ENCODE results near the gene WDPCP. TPM values are rescaled to one million over a fixed set of nuclear protein-coding genes. Genes with fewer than 3 reads are reported as not detected.
"Not testable (repeated sequence)": the region's sequence is repeated elsewhere in the genome, so short reads cannot be mapped to it uniquely, and the experiment has no call there.

The WDPCP gene
- total and polyA plus RNA-seq, 5 donors from 2014 or later = 2.9 to 9.4 (median 3.9) TPM

GRCh38 chr2:63484481-63484880 lies 103.8 kb downstream of the WDPCP start:
- Mint-ChIP-seq H3K36me3 (peaks cover 28% of the 10 kb centered on the region), H3K4me3 (no peak overlapping the region), H3K9me3 (no peaks in the 10 kb centered on the region), H3K27ac (no peak overlapping the region), H3K4me1 (peaks cover 0 to 3% (median 0%) of the 10 kb centered on the region in 4 donors), H3K27me3 (no peaks in the 10 kb centered on the region)
- no peak overlapping the region for H3K4me3 ChIP-seq (ENCODE audit: low read depth, low read length)
- no peaks in the 10 kb centered on the region for H3K9me3 ChIP-seq (ENCODE audit: control insufficient read depth in 2 of 2, low read length in 2 of 2)
- H3K27ac ChIP-seq (ENCODE audit: insufficient read depth, low read length, poor library complexity, severe bottlenecking) = no peak overlapping the region
- ATAC-seq (ENCODE audit: low read depth in 2 of 2) = no peak
- H3K36me3 ChIP-seq (ENCODE audit: control insufficient read depth, insufficient read depth, low read length) = no peaks in the 10 kb centered on the region
- DNase-seq = no peak
- no peaks in the 10 kb centered on the region for H3K4me1 ChIP-seq (ENCODE audit: control insufficient read depth, insufficient read depth, low read length, poor library complexity, severe bottlenecking)
- H3K27me3 ChIP-seq (ENCODE audit: control insufficient read depth, insufficient read depth, low read length) = no peaks in the 10 kb centered on the region

GRCh38 chr2:63477686-63478085 lies 110.6 kb downstream of the WDPCP start:
- H3K4me3 ChIP-seq (ENCODE audit: low read depth, low read length) = no peak overlapping the region
- no peaks in the 10 kb centered on the region for H3K4me1 ChIP-seq (ENCODE audit: control insufficient read depth, insufficient read depth, low read length, poor library complexity, severe bottlenecking)
- H3K36me3 Mint-ChIP-seq = peaks cover 30% of the 10 kb centered on the region
- no peak for DNase-seq
- peaks cover 0 to 8% (median 0%) of the 10 kb centered on the region in 7 donors for H3K9me3 Mint-ChIP-seq
- no peak overlapping the region for H3K27ac Mint-ChIP-seq
- ATAC-seq (ENCODE audit: low read depth in 2 of 2) = no peak
- no peaks in the 10 kb centered on the region for H3K27me3 ChIP-seq (ENCODE audit: control insufficient read depth, insufficient read depth, low read length)
- no peak overlapping the region for H3K4me3 Mint-ChIP-seq
- no peaks in the 10 kb centered on the region for H3K36me3 ChIP-seq (ENCODE audit: control insufficient read depth, insufficient read depth, low read length)
- H3K27ac ChIP-seq (ENCODE audit: insufficient read depth, low read length, poor library complexity, severe bottlenecking) = no peak overlapping the region
- peaks cover 0 to 5% (median 0%) of the 10 kb centered on the region in 4 donors for H3K4me1 Mint-ChIP-seq
- no peaks in the 10 kb centered on the region for H3K27me3 Mint-ChIP-seq
- no peaks in the 10 kb centered on the region for H3K9me3 ChIP-seq (ENCODE audit: control insufficient read depth in 2 of 2, low read length in 2 of 2)

- H3K4me3 Mint-ChIP-seq; H3K4me3 ChIP-seq (ENCODE audit: low read depth, low read length); H3K9me3 ChIP-seq (ENCODE audit: control insufficient read depth in 2 of 2, low read length in 2 of 2); ATAC-seq (ENCODE audit: low read depth in 2 of 2); H3K27me3 ChIP-seq (ENCODE audit: control insufficient read depth, insufficient read depth, low read length); H3K27me3 Mint-ChIP-seq; H3K27ac ChIP-seq (ENCODE audit: insufficient read depth, low read length, poor library complexity, severe bottlenecking); H3K27ac Mint-ChIP-seq; DNase-seq; H3K4me1 Mint-ChIP-seq; H3K36me3 ChIP-seq (ENCODE audit: control insufficient read depth, insufficient read depth, low read length); H3K4me1 ChIP-seq (ENCODE audit: control insufficient read depth, insufficient read depth, low read length, poor library complexity, severe bottlenecking): not testable (repeated sequence)
- peaks cover 2 to 15% (median 4%) of the 10 kb centered on the region in 7 donors for H3K9me3 Mint-ChIP-seq
- peaks cover 18% of the 10 kb centered on the region for H3K36me3 Mint-ChIP-seq
Measured at GRCh38 chr2:63469313-63469712, 119.0 kb downstream of the WDPCP start.

GRCh38 chr2:63465633-63466032 lies 122.6 kb downstream of the WDPCP start:
- DNase-seq (no peak), ATAC-seq (ENCODE audit: low read depth in 2 of 2) (no peak)
- H3K4me1 ChIP-seq (ENCODE audit: control insufficient read depth, insufficient read depth, low read length, poor library complexity, severe bottlenecking) = no peaks in the 10 kb centered on the region
- H3K27ac ChIP-seq (ENCODE audit: insufficient read depth, low read length, poor library complexity, severe bottlenecking) = no peak overlapping the region
- H3K9me3 ChIP-seq (ENCODE audit: control insufficient read depth in 2 of 2, low read length in 2 of 2) = peaks cover 0 to 5% of the 10 kb centered on the region in 2 experiments
- no peaks in the 10 kb centered on the region for H3K36me3 ChIP-seq (ENCODE audit: control insufficient read depth, insufficient read depth, low read length)
- H3K4me3 ChIP-seq (ENCODE audit: low read depth, low read length) = no peak overlapping the region
- Mint-ChIP-seq H3K9me3 (peaks cover under 1 to 18% (median 5%) of the 10 kb centered on the region in 7 donors), H3K27ac (no peak overlapping the region), H3K4me3 (no peak overlapping the region), H3K4me1 (no peaks in the 10 kb centered on the region), H3K27me3 (no peaks in the 10 kb centered on the region), H3K36me3 (peaks cover 34% of the 10 kb centered on the region)
- H3K27me3 ChIP-seq (ENCODE audit: control insufficient read depth, insufficient read depth, low read length) = no peaks in the 10 kb centered on the region

- ATAC-seq (ENCODE audit: low read depth in 2 of 2) (no peak), DNase-seq (no peak)
- Histone ChIP-seq H3K36me3 (ENCODE audit: control insufficient read depth, insufficient read depth, low read length) (no peaks in the 10 kb centered on the region), H3K4me3 (ENCODE audit: low read depth, low read length) (no peak overlapping the region), H3K4me1 (ENCODE audit: control insufficient read depth, insufficient read depth, low read length, poor library complexity, severe bottlenecking) (no peaks in the 10 kb centered on the region), H3K27ac (ENCODE audit: insufficient read depth, low read length, poor library complexity, severe bottlenecking) (no peak overlapping the region), H3K9me3 (ENCODE audit: control insufficient read depth in 2 of 2, low read length in 2 of 2) (peaks cover 2 to 5% of the 10 kb centered on the region in 2 experiments), H3K27me3 (ENCODE audit: control insufficient read depth, insufficient read depth, low read length) (no peaks in the 10 kb centered on the region)
- no peaks in the 10 kb centered on the region for H3K27me3 Mint-ChIP-seq
- no peak overlapping the region for H3K27ac Mint-ChIP-seq
- H3K36me3 Mint-ChIP-seq = peaks cover 38% of the 10 kb centered on the region
- peaks cover 3 to 19% (median 9%) of the 10 kb centered on the region in 7 donors for H3K9me3 Mint-ChIP-seq
- H3K4me3 Mint-ChIP-seq = no peak overlapping the region
- no peaks in the 10 kb centered on the region for H3K4me1 Mint-ChIP-seq
Measured at GRCh38 chr2:63463142-63463541, 125.1 kb downstream of the WDPCP start.

- Mint-ChIP-seq H3K27me3 (no peaks in the 10 kb centered on the region), H3K4me3 (no peak overlapping the region), H3K4me1 (peaks cover 0 to 15% (median 10%) of the 10 kb centered on the region in 4 donors), H3K9me3 (peaks cover 0 to 9% (median 0%) of the 10 kb centered on the region in 7 donors), H3K36me3 (peaks cover 27% of the 10 kb centered on the region), H3K27ac (no peak overlapping the region)
- H3K36me3 ChIP-seq (ENCODE audit: control insufficient read depth, insufficient read depth, low read length) = no peaks in the 10 kb centered on the region
- H3K27me3 ChIP-seq (ENCODE audit: control insufficient read depth, insufficient read depth, low read length) = no peaks in the 10 kb centered on the region
- no peak for DNase-seq
- ATAC-seq (ENCODE audit: low read depth in 2 of 2) = no peak
- no peak overlapping the region for H3K4me3 ChIP-seq (ENCODE audit: low read depth, low read length)
- H3K27ac ChIP-seq (ENCODE audit: insufficient read depth, low read length, poor library complexity, severe bottlenecking) = no peak overlapping the region
- H3K4me1 ChIP-seq (ENCODE audit: control insufficient read depth, insufficient read depth, low read length, poor library complexity, severe bottlenecking) = no peaks in the 10 kb centered on the region
- H3K9me3 ChIP-seq (ENCODE audit: control insufficient read depth in 2 of 2, low read length in 2 of 2) = no peaks in the 10 kb centered on the region
Measured at GRCh38 chr2:63446658-63447057, 141.6 kb downstream of the WDPCP start.

GRCh38 chr2:63444565-63445288 lies 143.6 kb downstream of the WDPCP start:
- H3K36me3 ChIP-seq (ENCODE audit: control insufficient read depth, insufficient read depth, low read length) = no peaks in the 10 kb centered on the region
- Mint-ChIP-seq H3K4me3 (peak overlapping the region in 1 of 4 donors; percentile 76), H3K9me3 (peaks cover 0 to 3% (median 0%) of the 10 kb centered on the region in 7 donors), H3K4me1 (peaks cover 0 to 12% (median 7%) of the 10 kb centered on the region in 4 donors), H3K27ac (no peak overlapping the region), H3K36me3 (peaks cover 19% of the 10 kb centered on the region), H3K27me3 (no peaks in the 10 kb centered on the region)
- DNase-seq (peak in 1 of 3 donors; percentile 10), ATAC-seq (ENCODE audit: low read depth in 2 of 2) (no peak)
- no peaks in the 10 kb centered on the region for H3K4me1 ChIP-seq (ENCODE audit: control insufficient read depth, insufficient read depth, low read length, poor library complexity, severe bottlenecking)
- H3K9me3 ChIP-seq (ENCODE audit: control insufficient read depth in 2 of 2, low read length in 2 of 2) = no peaks in the 10 kb centered on the region
- H3K27ac ChIP-seq (ENCODE audit: insufficient read depth, low read length, poor library complexity, severe bottlenecking) = no peak overlapping the region
- H3K4me3 ChIP-seq (ENCODE audit: low read depth, low read length) = peak overlapping the region; percentile 27
- no peaks in the 10 kb centered on the region for H3K27me3 ChIP-seq (ENCODE audit: control insufficient read depth, insufficient read depth, low read length)

- Mint-ChIP-seq H3K4me1 (peaks cover 0 to 12% (median 5%) of the 10 kb centered on the region in 4 donors), H3K4me3 (no peak overlapping the region), H3K36me3 (peaks cover 17% of the 10 kb centered on the region), H3K27me3 (no peaks in the 10 kb centered on the region), H3K27ac (no peak overlapping the region), H3K9me3 (peaks cover 0 to 1% (median 0%) of the 10 kb centered on the region in 7 donors)
- no peaks in the 10 kb centered on the region for H3K36me3 ChIP-seq (ENCODE audit: control insufficient read depth, insufficient read depth, low read length)
- no peak overlapping the region for H3K27ac ChIP-seq (ENCODE audit: insufficient read depth, low read length, poor library complexity, severe bottlenecking)
- H3K4me3 ChIP-seq (ENCODE audit: low read depth, low read length) = no peak overlapping the region
- no peaks in the 10 kb centered on the region for H3K27me3 ChIP-seq (ENCODE audit: control insufficient read depth, insufficient read depth, low read length)
- no peaks in the 10 kb centered on the region for H3K4me1 ChIP-seq (ENCODE audit: control insufficient read depth, insufficient read depth, low read length, poor library complexity, severe bottlenecking)
- no peak for DNase-seq
- H3K9me3 ChIP-seq (ENCODE audit: control insufficient read depth in 2 of 2, low read length in 2 of 2) = no peaks in the 10 kb centered on the region
- no peak for ATAC-seq (ENCODE audit: low read depth in 2 of 2)
Measured at GRCh38 chr2:63440612-63441011, 147.7 kb downstream of the WDPCP start.

Measured in CD4-positive, CD25-positive, alpha-beta regulatory T cell (primary cell).